Renal pelvis (tissue), 3 donors: ENCODE data around the gene SUPT20HL2. TPM values are rescaled to one million over a fixed set of nuclear protein-coding genes. Genes with fewer than 3 reads are reported as not detected.

ENCODE experiments used
- polyA plus RNA-seq, 3 donors: library from polyadenylated mRNA; unstranded; fragments of 120-200 nt; gene quantifications; one replicate each; pipeline ENCODE4 v1.2.1, GENCODE V29; 2013; ENCODE audit not compliant: insufficient read length in 3 of 3

Gene SUPT20HL2
- polyA plus RNA-seq, 3 donors = 0.09 TPM; not detected in 2

Other genes starting within 250 kb of the SUPT20HL2 start
- gene ZFX, start 164.3 kb downstream of the SUPT20HL2 start, polyA plus RNA-seq = 10 to 100 TPM; 25.5 to 48.7 (median 29.9) TPM
- gene SUPT20HL1, start 46.6 kb upstream of the SUPT20HL2 start, polyA plus RNA-seq = under 1 TPM in 1 of 3 donors, not detected in 2; 0.06 TPM
- gene PDK3, start 151.2 kb upstream of the SUPT20HL2 start, polyA plus RNA-seq = 10 to 100 TPM in 2 of 3 donors, 1 to 10 TPM in 1; 9.0 to 13.0 (median 10.5) TPM